ENCODE data around the gene GALNTL6. TPM values are rescaled to one million over a fixed set of nuclear protein-coding genes. Genes with fewer than 3 reads are reported as not detected.

The GALNTL6 gene
- total RNA-seq, 1 experiment from 2014 or later: not detected

DNA sequence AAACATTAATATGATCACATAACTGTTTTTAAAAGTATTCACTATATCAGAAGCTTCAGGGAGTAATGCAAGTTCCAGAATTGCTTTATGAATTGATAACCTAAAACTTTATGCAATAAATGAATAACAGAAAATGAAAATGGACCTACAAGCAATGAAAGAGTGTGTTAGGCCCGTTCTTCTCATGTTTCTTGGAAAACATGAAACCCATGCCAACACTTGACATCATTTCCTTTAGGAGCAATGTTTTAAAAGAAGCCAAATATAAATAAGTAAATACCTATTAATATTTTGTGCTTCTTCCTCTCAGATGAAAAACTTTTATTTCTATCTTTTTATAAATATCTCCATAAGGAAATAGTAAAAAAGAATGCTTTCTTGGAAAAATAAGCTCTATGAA is 1232.4 kb downstream of the GALNTL6 start:
- H3K27me3 ChIP-seq (ENCODE audit: insufficient read depth, low read length): no peaks in the 10 kb centered on the region
- H2BK15ac ChIP-seq (ENCODE audit: low read depth, low read length): no peak overlapping the region
- H2AFZ ChIP-seq (ENCODE audit: low read length): no peak overlapping the region
- H3K9me3 Mint-ChIP-seq: peaks cover 0 to 9% of the 10 kb centered on the region in 2 experiments
- H4K91ac ChIP-seq (ENCODE audit: insufficient read length, low read depth, low read length): no peak overlapping the region
- H2BK20ac ChIP-seq (ENCODE audit: low read depth, low read length, poor library complexity, severe bottlenecking): no peak overlapping the region
- H2BK5ac ChIP-seq (ENCODE audit: insufficient read length, low read length): no peak overlapping the region
- H3K79me2 ChIP-seq (ENCODE audit: insufficient read depth, low read length): no peaks in the 10 kb centered on the region
- TF ChIP-seq, protein P1, sequence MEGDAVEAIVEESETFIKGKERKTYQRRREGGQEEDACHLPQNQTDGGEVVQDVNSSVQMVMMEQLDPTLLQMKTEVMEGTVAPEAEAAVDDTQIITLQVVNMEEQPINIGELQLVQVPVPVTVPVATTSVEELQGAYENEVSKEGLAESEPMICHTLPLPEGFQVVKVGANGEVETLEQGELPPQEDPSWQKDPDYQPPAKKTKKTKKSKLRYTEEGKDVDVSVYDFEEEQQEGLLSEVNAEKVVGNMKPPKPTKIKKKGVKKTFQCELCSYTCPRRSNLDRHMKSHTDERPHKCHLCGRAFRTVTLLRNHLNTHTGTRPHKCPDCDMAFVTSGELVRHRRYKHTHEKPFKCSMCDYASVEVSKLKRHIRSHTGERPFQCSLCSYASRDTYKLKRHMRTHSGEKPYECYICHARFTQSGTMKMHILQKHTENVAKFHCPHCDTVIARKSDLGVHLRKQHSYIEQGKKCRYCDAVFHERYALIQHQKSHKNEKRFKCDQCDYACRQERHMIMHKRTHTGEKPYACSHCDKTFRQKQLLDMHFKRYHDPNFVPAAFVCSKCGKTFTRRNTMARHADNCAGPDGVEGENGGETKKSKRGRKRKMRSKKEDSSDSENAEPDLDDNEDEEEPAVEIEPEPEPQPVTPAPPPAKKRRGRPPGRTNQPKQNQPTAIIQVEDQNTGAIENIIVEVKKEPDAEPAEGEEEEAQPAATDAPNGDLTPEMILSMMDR (conservative IDR thresholded peaks at IDR 0.05): no peak
- no peaks in the 10 kb centered on the region for H3K79me1 ChIP-seq (ENCODE audit: insufficient read depth, low read depth, low read length, poor library complexity, severe bottlenecking)
- H4K5ac ChIP-seq (ENCODE audit: insufficient read length, low read depth, low read length): no peak overlapping the region
- no peak overlapping the region for H2BK120ac ChIP-seq (ENCODE audit: low read depth, low read length, poor library complexity, severe bottlenecking)
- WGBS (ENCODE audit: extremely low coverage, insufficient read length, low lambda C conversion rate): no CpG with 5 or more reads among the region's 1 CpG
- no peak for DNase-seq
- no peak overlapping the region for H3K18ac ChIP-seq (ENCODE audit: insufficient read length, low read depth, low read length)
- no peaks in the 10 kb centered on the region for H3K27me3 Mint-ChIP-seq (ENCODE audit: low read depth)
- no peak overlapping the region for H4K8ac ChIP-seq (replicated peaks; ENCODE audit: insufficient read length, low read depth, low read length)
- no peaks in the 10 kb centered on the region for H3K9me3 ChIP-seq (ENCODE audit: control insufficient read depth, low read depth, low read length)
- no peak overlapping the region for H3T11ph ChIP-seq (ENCODE audit: low read length)
- no peak overlapping the region for H3K27ac Mint-ChIP-seq
- no peak overlapping the region for H2AK5ac ChIP-seq (ENCODE audit: insufficient read length, low read length)
- H2BK12ac ChIP-seq (ENCODE audit: insufficient read length, low read depth, low read length): no peak overlapping the region
- no peak overlapping the region for H3K4ac ChIP-seq (ENCODE audit: low read depth, low read length)
- no peak overlapping the region for H3K4me2 ChIP-seq (ENCODE audit: insufficient read depth, insufficient read length, low read length)
- H3K14ac ChIP-seq (ENCODE audit: insufficient read depth, low read length): no peak overlapping the region
- no peak overlapping the region for H3K27ac ChIP-seq (ENCODE audit: insufficient read length, low read depth, low read length)
- no peaks in the 10 kb centered on the region for H3K4me1 ChIP-seq (ENCODE audit: insufficient read depth, low read length)
- H4K20me1 ChIP-seq (ENCODE audit: control insufficient read depth, insufficient read depth, insufficient read length): no peaks in the 10 kb centered on the region
- no peak overlapping the region for H3K56ac ChIP-seq (ENCODE audit: insufficient read length, low read depth, low read length)
- H3K4me3 Mint-ChIP-seq: no peak overlapping the region
- H3K36me3 Mint-ChIP-seq (ENCODE audit: insufficient read depth in 1 of 3, low read depth in 3 of 3): peaks cover 0 to 4% (median 0%) of the 10 kb centered on the region in 3 experiments; a peak in 2 of 7 replicates
- peaks cover 19% of the 10 kb centered on the region in 2 experiments for H3K4me1 Mint-ChIP-seq
- H3K9ac ChIP-seq (ENCODE audit: extremely low read depth, insufficient read length, low read length): no peak overlapping the region
- H3K23me2 ChIP-seq (ENCODE audit: insufficient read length, low read depth, low read length, poor library complexity, severe bottlenecking): no peaks in the 10 kb centered on the region
- no peak overlapping the region for H3K23ac ChIP-seq (ENCODE audit: insufficient read length, low read depth, low read length)
